ENCODE results near the gene COBLL1. TPM values are rescaled to one million over a fixed set of nuclear protein-coding genes. Genes with fewer than 3 reads are reported as not detected.

Gene COBLL1
- total RNA-seq, 1 donor from 2014 or later: 18.6 TPM

DNA sequence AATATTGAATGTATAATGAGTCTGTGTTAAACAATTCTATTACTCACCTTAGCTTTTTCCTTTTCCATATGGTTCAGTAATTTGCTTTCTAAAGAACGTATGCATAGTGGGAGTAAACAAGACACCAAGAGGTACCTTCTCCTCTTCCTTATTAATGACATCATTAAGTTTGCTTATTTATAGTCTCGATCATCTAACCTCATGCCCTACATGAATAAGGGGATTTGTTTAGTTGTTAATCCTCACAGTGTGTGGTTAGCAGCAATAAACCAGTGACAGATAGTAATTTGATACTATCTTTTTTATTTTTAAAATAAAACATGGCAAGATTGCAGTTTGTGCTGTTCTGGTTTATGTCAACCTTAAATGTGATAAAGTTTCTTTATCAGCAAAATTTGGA is 69.7 kb downstream of the COBLL1 start:
- H3K4me3 ChIP-seq (ENCODE audit: insufficient read depth, low read depth, low read length): no peak overlapping the region
- H3K9me3 ChIP-seq (ENCODE audit: insufficient read depth, low read depth, low read length): no peaks in the 10 kb centered on the region
- H3K79me2 ChIP-seq (ENCODE audit: insufficient read depth, low read length): no peaks in the 10 kb centered on the region
- H3K27ac ChIP-seq (ENCODE audit: low read depth, low read length): no peak overlapping the region
- no peak for DNase-seq (ENCODE audit: low read depth)
- FAIRE-seq: no peak
- H3K4me2 ChIP-seq (ENCODE audit: low read length): no peak overlapping the region
- Mint-ChIP-seq H3K27ac (ENCODE audit: unreplicated experiment) (no peak overlapping the region), H3K36me3 (ENCODE audit: low read depth, unreplicated experiment) (no peaks in the 10 kb centered on the region), H3K9me3 (ENCODE audit: unreplicated experiment) (no peaks in the 10 kb centered on the region), H3K27me3 (ENCODE audit: low read depth, unreplicated experiment) (no peaks in the 10 kb centered on the region), H3K4me3 (ENCODE audit: unreplicated experiment) (no peak overlapping the region), H3K4me1 (ENCODE audit: low read depth, unreplicated experiment) (no peaks in the 10 kb centered on the region)
- no peak overlapping the region for H2AFZ ChIP-seq (ENCODE audit: low read depth, low read length)
- no peaks in the 10 kb centered on the region for H3K27me3 ChIP-seq (ENCODE audit: insufficient read depth, low read length)
- no peaks in the 10 kb centered on the region for H4K20me1 ChIP-seq (ENCODE audit: insufficient read depth, low read length)
- H3K4me1 ChIP-seq (ENCODE audit: insufficient read depth, low read length): no peaks in the 10 kb centered on the region
- H3K36me3 ChIP-seq (ENCODE audit: insufficient read depth, low read length): no peaks in the 10 kb centered on the region
- no peak overlapping the region for H3K9ac ChIP-seq (ENCODE audit: low read length)
- TF ChIP-seq CTCF (IDR thresholded peaks at IDR 0.05; ENCODE audit: insufficient read depth, low read depth, low read length) (no peak), EZH2 (IDR thresholded peaks at IDR 0.05; ENCODE audit: insufficient read depth, low read length) (no peak)

DNA sequence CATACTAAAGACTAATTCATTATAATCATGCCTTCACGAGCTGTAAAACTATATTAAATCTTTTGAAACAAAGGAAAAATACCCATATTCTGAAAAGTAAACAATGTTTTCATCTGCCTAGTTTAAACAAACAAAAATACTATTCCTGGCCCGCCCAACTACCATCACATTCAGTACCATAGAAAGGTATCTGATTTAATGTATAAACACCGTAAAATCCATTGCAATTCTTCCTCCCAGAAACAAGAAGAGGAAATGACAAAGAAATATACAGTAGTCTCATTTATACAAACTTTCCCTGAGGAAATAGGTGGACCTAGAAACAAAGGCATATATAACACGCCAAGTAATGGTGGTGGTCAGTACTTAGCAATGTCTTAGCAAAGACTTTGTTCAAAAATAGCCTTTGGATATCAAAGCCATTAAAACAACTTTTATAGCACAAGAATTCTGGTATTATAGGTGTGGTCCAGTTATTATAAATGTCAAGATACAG is 71.2 kb downstream of the COBLL1 start:
- no peak overlapping the region for H3K4me2 ChIP-seq (ENCODE audit: low read length)
- H3K4me1 ChIP-seq (ENCODE audit: insufficient read depth, low read length): no peaks in the 10 kb centered on the region
- no peaks in the 10 kb centered on the region for H3K36me3 ChIP-seq (ENCODE audit: insufficient read depth, low read length)
- no peak overlapping the region for H3K27ac Mint-ChIP-seq (ENCODE audit: unreplicated experiment)
- H4K20me1 ChIP-seq (ENCODE audit: insufficient read depth, low read length): no peaks in the 10 kb centered on the region
- H3K27ac ChIP-seq (ENCODE audit: low read depth, low read length): no peak overlapping the region
- H3K27me3 ChIP-seq (ENCODE audit: insufficient read depth, low read length): no peaks in the 10 kb centered on the region
- no peaks in the 10 kb centered on the region for H3K9me3 Mint-ChIP-seq (ENCODE audit: unreplicated experiment)
- FAIRE-seq (no peak), DNase-seq (ENCODE audit: low read depth) (no peak)
- no peak overlapping the region for H3K9ac ChIP-seq (ENCODE audit: low read length)
- no peaks in the 10 kb centered on the region for H3K27me3 Mint-ChIP-seq (ENCODE audit: low read depth, unreplicated experiment)
- H3K4me3 ChIP-seq (ENCODE audit: insufficient read depth, low read depth, low read length): no peak overlapping the region
- H3K4me1 Mint-ChIP-seq (ENCODE audit: low read depth, unreplicated experiment): no peaks in the 10 kb centered on the region
- H3K79me2 ChIP-seq (ENCODE audit: insufficient read depth, low read length): no peaks in the 10 kb centered on the region
- H3K9me3 ChIP-seq (ENCODE audit: insufficient read depth, low read depth, low read length): no peaks in the 10 kb centered on the region
- H3K4me3 Mint-ChIP-seq (ENCODE audit: unreplicated experiment): no peak overlapping the region
- H2AFZ ChIP-seq (ENCODE audit: low read depth, low read length): no peak overlapping the region
- H3K36me3 Mint-ChIP-seq (ENCODE audit: low read depth, unreplicated experiment): no peaks in the 10 kb centered on the region
- TF ChIP-seq EZH2 (IDR thresholded peaks at IDR 0.05; ENCODE audit: insufficient read depth, low read length) (no peak), CTCF (IDR thresholded peaks at IDR 0.05; ENCODE audit: insufficient read depth, low read depth, low read length) (no peak)

GRCh38 chr2:164766954-164767320 is 74.7 kb downstream of the COBLL1 start:
- H3K27me3 Mint-ChIP-seq (ENCODE audit: low read depth, unreplicated experiment): no peaks in the 10 kb centered on the region
- no peaks in the 10 kb centered on the region for H3K36me3 Mint-ChIP-seq (ENCODE audit: low read depth, unreplicated experiment)
- H3K27ac ChIP-seq (ENCODE audit: low read depth, low read length): no peak overlapping the region
- no peak overlapping the region for H2AFZ ChIP-seq (ENCODE audit: low read depth, low read length)
- no peak overlapping the region for H3K9ac ChIP-seq (ENCODE audit: low read length)
- no peak overlapping the region for H3K4me3 ChIP-seq (ENCODE audit: insufficient read depth, low read depth, low read length)
- no peaks in the 10 kb centered on the region for H3K9me3 Mint-ChIP-seq (ENCODE audit: unreplicated experiment)
- FAIRE-seq (no peak), DNase-seq (ENCODE audit: low read depth) (no peak)
- H3K27ac Mint-ChIP-seq (ENCODE audit: unreplicated experiment): no peak overlapping the region
- H3K79me2 ChIP-seq (ENCODE audit: insufficient read depth, low read length): no peaks in the 10 kb centered on the region
- peaks cover 5% of the 10 kb centered on the region for H3K4me1 Mint-ChIP-seq (ENCODE audit: low read depth, unreplicated experiment)
- H3K27me3 ChIP-seq (ENCODE audit: insufficient read depth, low read length): no peaks in the 10 kb centered on the region
- H3K4me3 Mint-ChIP-seq (ENCODE audit: unreplicated experiment): no peak overlapping the region
- TF ChIP-seq EZH2 (IDR thresholded peaks at IDR 0.05; ENCODE audit: insufficient read depth, low read length): no peak
- no peak for TF ChIP-seq CTCF (IDR thresholded peaks at IDR 0.05; ENCODE audit: insufficient read depth, low read depth, low read length)
- H3K9me3 ChIP-seq (ENCODE audit: insufficient read depth, low read depth, low read length): no peaks in the 10 kb centered on the region
- no peaks in the 10 kb centered on the region for H3K4me1 ChIP-seq (ENCODE audit: insufficient read depth, low read length)
- no peaks in the 10 kb centered on the region for H3K36me3 ChIP-seq (ENCODE audit: insufficient read depth, low read length)
- no peak overlapping the region for H3K4me2 ChIP-seq (ENCODE audit: low read length)
- no peaks in the 10 kb centered on the region for H4K20me1 ChIP-seq (ENCODE audit: insufficient read depth, low read length)
